HG03139 (cell line): ENCODE measurements around the gene SORBS2.

Source experiments
- ATAC-seq: cut with Tn5 transposase; IDR thresholded peaks from one replicate; pipeline ENCODE4 v1.9.1; 2021; ENCODE audit not compliant: unreplicated experiment

Gene SORBS2

DNA sequence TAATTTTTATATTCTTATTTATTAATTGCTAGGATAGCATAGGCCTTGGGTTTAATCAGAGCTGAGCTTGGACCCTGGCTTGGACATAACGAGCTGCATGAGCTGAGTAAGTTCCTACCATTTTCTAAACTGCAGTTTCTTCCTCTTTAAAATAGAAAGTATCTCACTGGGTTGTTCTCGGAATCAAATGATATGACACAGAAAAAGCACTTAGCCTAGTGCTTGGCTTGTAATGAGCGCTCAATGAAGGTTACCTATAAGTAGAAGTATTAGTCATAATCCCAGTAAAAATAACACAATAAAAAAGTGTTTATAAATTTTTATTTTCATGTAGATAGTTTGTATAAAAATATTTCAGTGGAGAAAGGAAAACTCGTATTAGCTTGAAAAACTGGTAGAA is 163.4 kb downstream of the SORBS2 start:
- ATAC-seq = no peak

DNA sequence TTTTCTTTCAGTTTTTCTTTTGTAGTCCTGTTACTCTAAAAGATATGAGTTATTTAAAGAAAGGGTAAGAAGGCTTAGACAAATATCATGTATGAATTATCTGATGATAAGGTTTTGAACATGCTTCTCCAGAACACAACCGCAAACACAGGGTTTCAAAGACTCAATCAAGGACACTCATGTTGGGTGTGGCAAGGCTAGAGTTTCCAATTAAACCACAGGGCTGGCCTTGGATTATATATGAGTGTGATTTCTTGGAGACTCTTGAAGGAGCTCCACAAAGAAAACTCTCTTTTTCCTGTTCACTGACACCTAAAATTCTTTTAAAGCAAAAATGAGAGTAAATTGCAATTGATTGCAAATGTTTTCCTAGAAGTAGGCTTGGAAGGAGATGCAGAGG is 166.6 kb downstream of the SORBS2 start:
- no peak for ATAC-seq

DNA sequence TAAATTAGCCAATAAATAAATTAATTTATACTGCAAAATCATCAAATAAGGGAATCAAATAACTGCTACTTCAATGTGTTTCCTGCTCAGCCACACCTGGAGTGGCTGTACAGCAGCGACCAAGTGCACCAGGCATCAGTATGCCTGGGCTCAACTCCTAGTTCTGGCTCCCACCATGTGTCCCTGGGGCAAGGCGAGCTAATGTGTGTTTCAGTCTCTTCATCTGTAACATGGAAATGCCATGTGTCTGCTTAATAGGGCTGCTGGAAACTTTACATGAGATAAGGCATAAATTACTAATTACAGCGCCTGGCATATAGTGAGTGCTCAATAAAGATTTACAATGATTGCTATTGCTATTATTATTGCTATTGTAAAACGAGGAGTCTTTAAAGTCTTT is 167.6 kb downstream of the SORBS2 start:
- no peak for ATAC-seq

DNA sequence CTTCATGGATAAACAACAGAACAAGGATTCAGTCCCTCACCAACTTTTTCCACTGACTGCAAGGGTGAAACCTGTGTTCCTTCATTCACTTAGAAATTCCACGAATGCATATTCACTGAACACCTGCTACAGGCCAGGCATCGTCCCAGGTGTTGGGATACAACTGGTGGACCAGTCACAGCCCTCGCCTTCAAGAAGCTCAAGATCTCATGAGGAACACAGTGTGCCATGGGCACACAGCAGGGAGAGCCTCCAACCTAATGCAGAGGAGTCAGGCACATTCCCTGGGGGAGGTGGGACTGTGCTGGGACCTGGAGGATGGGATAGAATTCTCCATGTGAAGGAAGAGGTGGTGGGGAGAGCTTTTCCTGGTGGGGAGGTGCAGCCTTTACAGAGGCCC is 169.1 kb downstream of the SORBS2 start:
- no peak for ATAC-seq

DNA sequence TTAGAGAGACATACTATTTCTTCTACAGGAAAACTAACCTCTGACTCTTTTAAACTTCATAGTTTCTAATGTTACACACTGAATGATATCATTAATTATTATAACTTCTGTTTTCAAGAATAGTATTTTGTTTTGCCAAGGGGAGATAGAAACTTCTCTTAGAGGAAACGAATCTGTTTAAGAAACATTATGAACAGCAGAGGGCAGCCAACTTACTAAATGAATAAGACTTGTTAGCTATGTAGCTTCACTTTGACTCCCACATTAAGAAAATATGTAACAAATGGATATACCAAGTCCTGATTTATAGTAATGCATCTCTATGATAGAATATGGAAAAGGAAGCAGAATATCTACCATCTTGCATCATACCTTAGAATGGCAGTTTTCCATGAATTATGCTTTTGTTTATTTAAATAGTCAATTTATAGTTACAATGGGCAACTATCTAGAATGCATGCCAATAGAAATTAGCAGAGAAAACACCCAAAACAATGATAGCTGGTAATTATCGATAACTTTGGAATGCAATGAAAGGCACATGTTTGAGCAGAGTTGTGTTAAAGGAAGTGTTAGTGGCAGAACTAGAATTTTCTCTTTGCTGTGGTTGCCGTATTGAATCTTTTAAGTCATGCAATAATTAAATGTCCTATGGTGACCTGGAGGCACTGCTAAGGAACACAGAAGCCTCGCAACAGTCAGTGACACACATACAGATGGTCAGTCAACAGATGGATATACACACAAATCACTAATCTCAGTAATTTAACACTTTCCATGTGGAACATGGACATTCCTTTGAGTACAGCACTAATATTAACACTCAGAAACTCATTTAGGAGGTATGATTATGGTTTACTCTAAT is 171.0 kb downstream of the SORBS2 start:
- ATAC-seq = no peak

DNA sequence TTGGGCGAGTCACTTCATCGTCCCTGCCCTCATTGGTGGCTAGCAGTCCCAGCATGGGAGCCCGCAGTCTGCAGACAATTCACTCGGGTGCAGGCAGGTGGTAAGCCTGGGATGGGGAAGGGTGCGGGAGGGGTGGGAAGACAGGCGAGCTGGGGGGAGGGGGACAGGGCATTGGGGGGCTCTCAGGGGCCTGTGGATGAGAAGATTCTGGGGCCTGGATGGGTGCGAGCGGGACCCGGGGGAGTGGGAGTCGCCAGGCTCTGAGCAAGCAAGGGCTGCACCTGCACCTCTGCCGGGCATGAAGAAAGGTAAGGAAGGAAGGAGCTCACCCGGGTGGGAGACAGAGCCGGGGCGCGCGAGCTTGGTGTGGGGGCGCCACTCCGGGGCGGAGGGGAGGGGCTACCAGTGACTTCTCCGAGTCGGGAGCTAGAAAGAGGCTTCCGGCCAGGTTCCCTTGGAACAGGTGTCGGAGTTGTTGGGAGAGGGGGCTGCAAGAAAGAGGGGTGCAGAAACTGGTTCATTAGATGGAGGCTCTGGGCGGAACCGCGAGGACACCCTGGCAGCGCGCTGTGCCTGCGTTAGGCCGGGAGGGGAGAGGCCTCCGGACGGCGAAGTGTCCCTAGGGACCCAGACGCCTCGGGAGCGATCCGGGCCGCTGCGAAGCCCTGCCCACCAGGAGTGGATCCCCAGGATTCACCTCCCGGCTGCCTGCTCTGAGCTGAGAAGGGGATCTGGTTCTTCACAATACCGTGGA is 173.3 kb downstream of the SORBS2 start:
- no peak for ATAC-seq

DNA sequence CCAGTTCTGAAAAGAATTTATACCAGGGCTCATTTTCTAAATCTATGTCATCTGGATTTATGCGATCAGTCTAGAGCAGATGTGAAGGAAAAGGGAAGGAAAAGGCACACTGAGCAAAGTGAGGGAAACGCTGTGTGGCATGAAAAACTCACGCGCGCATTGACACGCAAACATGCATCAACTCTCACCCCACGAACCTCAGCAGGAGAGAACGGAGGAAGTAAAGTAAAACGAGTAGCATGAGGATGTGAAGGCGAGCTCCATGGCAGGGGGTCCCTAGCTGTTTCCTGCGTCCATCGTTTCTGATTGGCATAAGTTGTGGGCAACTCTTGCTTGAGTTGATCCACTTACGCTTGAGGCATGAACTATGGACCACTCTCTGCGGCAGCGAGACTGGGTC is 173.9 kb downstream of the SORBS2 start:
- no peak for ATAC-seq

DNA sequence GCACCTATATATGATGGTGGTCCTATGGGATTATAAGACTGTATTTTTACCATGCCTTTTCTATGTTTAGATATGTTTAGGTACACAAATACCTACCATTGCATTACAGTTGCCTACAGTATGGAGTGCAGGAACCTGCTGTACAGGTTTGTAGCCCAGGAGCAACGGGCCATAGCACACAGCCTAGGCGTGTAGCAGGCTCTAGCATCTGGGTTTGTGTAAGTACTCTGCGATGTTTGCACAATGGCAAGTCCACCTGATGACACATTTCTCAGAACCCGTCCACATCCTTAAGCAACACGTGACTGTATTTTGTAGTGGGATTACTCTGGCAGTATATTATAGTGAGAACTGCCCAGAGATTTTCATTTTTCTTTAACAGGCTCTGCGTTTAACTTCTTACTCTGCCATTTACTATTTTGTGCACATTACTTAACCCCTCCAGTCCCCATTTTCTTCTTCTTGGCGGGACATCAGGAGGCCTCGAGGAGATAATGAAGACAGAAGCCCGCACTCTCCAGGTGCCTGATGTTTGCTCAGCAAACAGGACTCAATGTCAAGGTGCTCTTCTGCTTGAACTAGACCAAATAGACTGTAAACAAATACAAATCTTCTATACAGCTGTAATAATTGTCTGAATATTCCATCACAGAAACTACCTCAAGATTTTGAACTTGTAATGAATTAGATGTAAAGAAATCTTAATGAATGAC is 174.7 kb downstream of the SORBS2 start:
- ATAC-seq = no peak

DNA sequence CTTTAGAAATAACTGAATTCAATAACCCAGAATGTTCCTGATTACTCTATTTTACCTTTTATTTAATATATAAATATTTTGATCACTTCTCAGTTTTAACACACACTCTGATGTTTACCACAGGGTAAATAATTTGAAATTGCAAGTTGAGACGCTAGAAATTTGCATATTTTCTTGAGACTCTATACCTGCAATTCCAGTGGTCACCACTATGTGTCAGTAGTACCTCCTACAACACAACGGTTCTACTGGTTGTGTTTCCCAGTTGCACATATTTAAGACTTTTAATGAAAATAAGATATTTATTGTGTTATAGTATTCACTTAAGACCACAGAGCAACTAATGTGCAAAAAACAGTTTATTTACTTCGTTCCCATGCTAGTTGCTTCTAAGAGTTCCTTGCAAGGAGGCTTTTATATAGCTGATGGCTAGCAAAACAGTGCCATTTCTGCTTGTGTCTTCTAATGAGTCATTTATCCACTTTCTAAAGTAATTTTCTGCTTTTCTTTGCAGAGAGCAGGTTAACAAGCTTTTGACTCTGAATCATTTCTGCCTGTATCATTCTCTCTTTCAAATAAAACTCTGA is 177.8 kb downstream of the SORBS2 start:
- ATAC-seq = no peak

DNA sequence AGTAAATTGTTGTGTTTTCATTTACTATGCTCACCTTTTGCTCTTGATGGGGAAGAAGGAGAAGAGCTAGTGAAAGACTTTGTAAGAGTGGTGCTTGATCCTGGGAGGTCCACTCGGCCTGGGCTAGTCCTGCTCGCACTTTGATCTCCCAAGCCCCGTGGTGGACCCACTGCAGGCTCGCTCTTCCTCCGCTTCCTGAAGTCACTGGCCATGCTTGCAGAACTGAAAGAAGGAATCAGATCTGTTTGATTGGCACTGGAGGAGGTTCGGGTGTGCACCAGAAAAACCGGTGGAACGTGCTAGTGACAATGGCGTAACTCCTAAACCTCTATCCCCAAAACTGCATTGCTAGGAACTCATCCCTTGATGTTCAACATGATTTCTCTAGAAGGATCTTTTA is 185.2 kb downstream of the SORBS2 start:
- ATAC-seq = no peak

DNA sequence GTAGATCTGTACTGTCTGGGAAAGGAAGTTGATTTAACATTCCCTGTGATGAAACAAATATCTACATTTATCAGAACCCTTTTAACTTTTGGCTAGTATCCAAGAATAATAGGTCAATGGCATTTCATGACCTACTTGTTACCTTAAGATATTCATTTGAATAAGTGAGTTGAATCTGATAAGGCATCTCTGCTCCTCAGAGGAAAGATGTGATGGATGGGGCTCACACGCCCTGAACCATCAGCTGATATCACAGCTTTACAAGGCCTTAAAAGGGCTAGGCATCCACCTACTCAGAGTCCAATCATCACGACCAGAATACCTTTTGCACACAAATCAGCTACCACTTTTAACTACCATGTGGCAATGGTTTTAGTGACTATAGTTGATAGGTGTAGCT is 186.5 kb downstream of the SORBS2 start:
- ATAC-seq = no peak

DNA sequence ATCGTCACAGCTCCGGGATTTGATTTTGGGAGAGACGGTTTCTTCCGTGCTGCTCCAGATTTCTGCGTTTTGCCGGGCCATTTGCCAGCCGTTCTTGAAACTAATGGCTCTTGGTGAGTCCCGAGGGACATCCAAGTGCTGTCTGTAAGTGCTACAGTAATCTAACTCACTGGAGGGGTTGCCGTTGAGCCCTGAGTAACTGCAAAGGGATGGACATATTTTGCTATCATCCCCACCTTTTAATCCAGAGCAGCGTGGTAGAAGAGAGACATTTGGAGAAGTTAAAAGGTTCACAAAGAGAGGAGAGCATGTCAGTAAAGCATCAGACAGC is 187.8 kb downstream of the SORBS2 start:
- no peak for ATAC-seq

DNA sequence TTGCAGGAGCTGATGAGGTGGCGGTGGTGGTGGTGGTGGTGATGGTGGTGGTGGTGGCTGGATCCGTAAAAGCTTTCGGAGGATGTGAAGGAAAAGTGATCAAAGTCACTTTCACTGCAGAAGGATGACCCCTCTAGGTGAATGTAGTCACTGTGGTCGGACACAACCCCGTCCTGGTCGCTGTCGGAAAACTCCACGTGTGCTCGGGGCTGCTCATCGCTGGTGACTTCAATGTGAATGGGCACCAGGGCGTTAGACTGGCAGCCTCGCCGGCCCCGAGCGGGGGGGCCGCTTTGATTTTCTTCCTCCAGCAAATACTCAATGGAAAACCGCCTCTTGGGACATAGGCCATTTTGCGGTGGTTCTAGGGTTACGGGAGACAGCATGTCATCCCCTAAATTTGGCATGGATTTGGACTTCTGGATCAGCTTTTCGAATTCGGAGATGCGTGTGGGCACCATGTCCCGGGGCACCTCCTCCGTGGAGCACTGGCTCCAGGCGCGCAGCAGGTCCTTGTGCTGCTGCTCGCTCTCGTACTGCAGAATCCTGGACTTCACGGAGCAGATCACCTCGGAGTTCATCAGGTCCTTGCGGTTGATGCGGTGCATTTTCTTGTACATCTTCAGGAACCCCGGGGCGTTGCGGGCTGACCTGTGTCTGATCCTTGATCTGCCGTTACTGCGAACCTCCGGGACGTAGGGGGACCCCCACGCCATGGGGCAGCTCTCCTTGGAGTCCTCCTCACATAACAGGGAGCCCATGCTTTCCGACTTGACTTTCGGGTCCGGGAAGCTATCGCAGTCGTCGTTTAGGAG is 188.3 kb downstream of the SORBS2 start:
- ATAC-seq = no peak

DNA sequence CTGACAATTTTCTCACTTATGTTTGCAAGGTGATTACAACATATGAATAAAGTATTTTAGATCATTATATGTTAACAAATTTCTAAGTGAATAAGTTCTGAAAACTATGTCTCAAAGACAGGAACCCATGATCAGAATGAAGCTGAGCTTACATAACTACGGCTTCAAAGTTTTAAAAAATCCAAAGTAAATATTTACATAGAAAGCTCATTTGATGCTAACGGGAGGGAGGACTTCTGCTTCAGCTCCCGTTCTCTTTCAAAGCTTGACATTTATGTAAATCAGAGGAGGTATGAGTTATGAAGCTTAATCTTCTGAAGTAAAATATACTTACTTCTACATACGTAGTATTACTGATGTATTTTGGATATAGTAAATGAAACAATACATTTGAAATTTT is 203.8 kb downstream of the SORBS2 start:
- no peak for ATAC-seq

DNA sequence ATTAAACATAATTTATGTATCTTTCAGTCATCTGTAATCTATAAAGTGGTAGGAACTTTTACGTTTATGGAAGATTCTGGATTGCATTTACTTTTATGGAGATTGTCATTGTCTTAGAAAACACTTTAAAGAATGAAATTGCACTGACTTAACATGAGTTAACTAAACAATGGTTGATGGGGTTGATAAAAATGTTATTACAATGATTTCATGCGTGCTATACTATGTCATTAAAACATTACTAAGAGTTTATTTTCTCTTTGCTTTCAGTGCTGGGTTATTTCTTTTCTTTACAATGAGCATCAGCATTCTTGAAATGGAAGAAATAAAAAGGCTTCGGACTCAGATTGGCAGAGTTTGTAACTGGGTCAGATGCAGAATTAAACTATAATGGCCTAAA is 209.6 kb downstream of the SORBS2 start:
- no peak for ATAC-seq

DNA sequence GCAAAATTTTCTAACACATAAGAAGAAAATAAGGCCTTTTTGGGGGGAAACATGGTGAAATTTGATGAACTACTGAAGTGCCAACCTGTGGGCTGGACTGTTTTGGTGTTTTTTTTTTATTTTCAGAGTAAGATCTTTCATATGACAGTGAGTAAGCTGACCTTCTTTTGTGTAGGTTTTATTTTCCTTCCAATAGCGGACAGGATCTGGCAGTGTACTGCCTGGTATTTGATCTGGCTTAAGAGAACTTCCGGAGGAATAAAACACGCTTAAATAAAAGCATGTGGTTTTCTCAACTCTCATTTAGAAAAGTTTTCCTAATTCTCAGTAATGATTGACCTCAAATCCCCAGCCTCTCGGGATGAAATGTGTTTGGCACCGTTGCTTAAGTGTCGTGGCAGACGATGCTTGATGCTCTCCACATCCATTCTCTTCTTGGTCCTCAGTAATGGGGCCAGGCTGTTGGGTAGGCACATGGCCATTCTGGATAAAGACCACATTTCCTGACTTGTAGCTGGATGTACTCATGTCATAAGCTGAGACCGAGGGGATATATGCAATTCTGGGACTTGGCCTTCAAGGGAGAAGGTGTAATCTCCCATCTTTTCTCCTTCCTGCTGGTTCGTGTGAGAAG is 211.1 kb downstream of the SORBS2 start:
- ATAC-seq = no peak

DNA sequence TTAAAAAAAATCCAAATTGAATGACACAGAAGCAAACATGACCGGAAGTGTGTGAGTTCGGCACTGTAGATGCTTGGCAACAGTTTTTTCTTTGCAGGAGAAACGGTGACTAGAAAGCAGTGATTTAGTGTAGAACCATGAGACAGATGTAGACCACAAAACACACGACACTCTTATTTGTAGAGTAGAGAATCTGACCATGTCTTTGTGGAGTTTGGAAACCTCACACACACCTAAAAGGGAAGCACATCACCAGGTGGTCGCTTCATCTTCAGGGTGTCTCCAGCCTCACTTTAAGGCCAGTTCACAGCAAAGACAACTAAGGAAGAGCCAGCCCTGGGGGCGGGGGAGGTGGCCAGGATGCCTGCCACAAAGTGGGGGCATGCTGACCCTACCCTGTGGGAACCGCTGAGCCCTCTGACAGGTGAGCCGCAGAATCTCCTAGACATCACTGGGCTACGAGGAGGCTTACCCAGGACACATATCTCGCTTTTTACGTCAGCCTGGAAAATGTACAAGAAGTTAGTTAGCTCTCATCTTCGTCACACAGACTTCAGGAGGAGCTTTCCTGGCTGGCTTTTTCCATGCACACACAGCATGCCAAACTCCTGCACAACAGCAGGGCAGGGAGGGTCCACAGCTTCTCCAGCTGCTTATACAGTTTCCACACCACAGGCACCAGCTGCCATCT is 212.3 kb downstream of the SORBS2 start:
- no peak for ATAC-seq

DNA sequence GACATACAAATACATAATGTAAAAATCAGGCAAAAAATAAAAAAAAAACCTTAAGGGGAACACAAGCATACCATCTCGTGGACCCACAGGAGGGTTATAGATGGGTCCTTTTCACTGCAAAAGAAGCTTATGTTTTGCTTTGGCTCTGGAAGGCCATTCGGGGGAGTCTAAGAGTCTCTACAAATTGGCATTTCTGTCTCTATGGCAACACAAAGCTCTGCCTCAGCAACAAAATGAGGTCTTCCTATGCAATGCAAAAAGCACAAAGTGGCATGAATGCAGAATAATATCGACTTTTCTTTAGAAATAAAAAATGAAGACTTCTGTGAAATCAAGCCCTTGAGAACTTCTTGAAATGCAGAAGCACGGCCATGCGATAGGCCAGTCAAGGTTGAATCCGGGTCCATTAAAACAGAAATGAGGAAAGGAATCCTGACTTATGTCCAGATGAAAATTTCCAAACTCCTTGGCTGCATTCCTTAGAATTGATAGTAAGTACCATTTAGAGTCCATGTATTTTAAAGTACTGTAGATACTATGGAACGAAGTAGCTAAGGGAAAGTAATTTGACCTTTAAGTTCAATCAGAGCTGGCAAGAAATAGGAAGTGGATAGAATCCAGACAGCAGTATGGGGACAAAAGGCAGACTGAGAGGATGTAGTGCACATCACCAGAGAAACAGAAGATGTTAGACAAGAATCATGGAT is 213.0 kb downstream of the SORBS2 start:
- ATAC-seq = no peak
